HEK293 (cell line): Measurements from ENCODE around the gene SCYL3.

Experiments
- CTCF ChIA-PET: fragments of 350-600 bp; formaldehyde crosslinking; extraction: SDS; loops from one replicate; lab custom pipeline; 2021; ENCODE audit warnings: antibody characterized with exemption; lab: Yijun Ruan, JAX
- POLR2A ChIA-PET: fragments of 300-600 bp; formaldehyde crosslinking; extraction: SDS; loops from one replicate; lab custom pipeline; 2020; ENCODE audit warnings: antibody characterized with exemption, inconsistent platforms; lab: Yijun Ruan, JAX
- H3K27ac ChIP-seq: fragments of 200-500 bp; sonication (Bioruptor generic); 2 replicates; pipeline ENCODE4 v1.5.1; 2014; ENCODE audit warnings: low read depth, low read length, control low read depth, inconsistent platforms; ENCODE audit errors: extremely low read depth
- H3K36me3 ChIP-seq, 2 experiments: fragments of 200-500 bp in 1 of 2; sonication (Bioruptor generic) in 1 of 2; 1 replicate in 1 of 2; 2 replicates in 1 of 2; pipeline ENCODE4 v1.5.1; 2014 to 2017; ENCODE audit warnings: inconsistent platforms in 2 of 2, low read length in 2 of 2; ENCODE audit not compliant: control insufficient read depth in 2 of 2, insufficient read depth in 1 of 2
- H3K4me1 ChIP-seq: fragments of 200-500 bp; sonication (Bioruptor generic); 2 replicates; pipeline ENCODE4 v1.5.1; 2014; ENCODE audit warnings: mild to moderate bottlenecking, low read length, inconsistent platforms; ENCODE audit not compliant: control insufficient read depth, insufficient read depth
- H3K4me3 ChIP-seq: 2 replicates; pipeline ENCODE4 v1.5.1; 2011; ENCODE audit warnings: low read depth, mild to moderate bottlenecking, control low read depth, low read length, moderate library complexity
- H3K9me3 ChIP-seq: fragments of 200-500 bp; sonication (Bioruptor generic); 2 replicates; pipeline ENCODE4 v1.5.1; 2014; ENCODE audit warnings: low read depth, low read length, inconsistent platforms; ENCODE audit not compliant: control insufficient read depth, insufficient read depth
- FEZF1 ChIP-seq: fragments of 450-650 bp; formaldehyde crosslinking; IDR thresholded peaks from 2 replicates; pipeline ENCODE4 v1.5.1; 2016; ENCODE audit warnings: missing biosample characterization, missing genetic modification characterization
- KLF10 ChIP-seq: fragments of 450-650 bp; IDR thresholded peaks from 2 replicates; pipeline ENCODE4 v1.5.1; 2018; ENCODE audit warnings: missing biosample characterization, mild to moderate bottlenecking, missing genetic modification characterization
- KLF16 ChIP-seq: fragments of 450-650 bp; formaldehyde crosslinking; IDR thresholded peaks from 2 replicates; pipeline ENCODE4 v1.5.1; 2017; ENCODE audit warnings: missing biosample characterization, missing genetic modification characterization
- KLF8 ChIP-seq: fragments of 450-650 bp; formaldehyde crosslinking; IDR thresholded peaks from 2 replicates; pipeline ENCODE4 v1.5.1; 2016; ENCODE audit warnings: missing biosample characterization, missing genetic modification characterization
- SP3 ChIP-seq: fragments of 450-650 bp; formaldehyde crosslinking; IDR thresholded peaks from 2 replicates; pipeline ENCODE4 v1.5.1; 2016; ENCODE audit warnings: missing biosample characterization, missing genetic modification characterization
- WT1 ChIP-seq: fragments of 450-650 bp; formaldehyde crosslinking; IDR thresholded peaks from 2 replicates; pipeline ENCODE4 v1.5.1; 2016; ENCODE audit warnings: missing biosample characterization, missing genetic modification characterization
- YY2 ChIP-seq: fragments of 450-650 bp; formaldehyde crosslinking; IDR thresholded peaks from 2 replicates; pipeline ENCODE4 v1.5.1; 2016; ENCODE audit warnings: missing biosample characterization, missing genetic modification characterization
- ZBTB21 ChIP-seq: fragments of 450-650 bp; formaldehyde crosslinking; IDR thresholded peaks from 2 replicates; pipeline ENCODE4 v1.5.1; 2017; ENCODE audit warnings: missing biosample characterization, missing genetic modification characterization
- ZEB2 ChIP-seq: fragments of 450-650 bp; formaldehyde crosslinking; IDR thresholded peaks from 2 replicates; pipeline ENCODE4 v1.5.1; 2016; ENCODE audit warnings: missing biosample characterization, missing genetic modification characterization
- ZIC2 ChIP-seq: fragments of 450-650 bp; formaldehyde crosslinking; IDR thresholded peaks from 2 replicates; pipeline ENCODE4 v1.5.1; 2016; ENCODE audit warnings: missing biosample characterization, missing genetic modification characterization
- ZNF114 ChIP-seq: fragments of 450-650 bp; formaldehyde crosslinking; IDR thresholded peaks from 2 replicates; pipeline ENCODE4 v1.5.0; 2017; ENCODE audit warnings: missing biosample characterization, missing genetic modification characterization
- ZNF184 ChIP-seq: fragments of 450-650 bp; IDR thresholded peaks from 2 replicates; pipeline ENCODE4 v1.5.1; 2018; ENCODE audit warnings: missing biosample characterization, mild to moderate bottlenecking, missing genetic modification characterization
- ZNF223 ChIP-seq: fragments of 450-650 bp; formaldehyde crosslinking; IDR thresholded peaks from 2 replicates; pipeline ENCODE4 v1.5.1; 2016; ENCODE audit warnings: missing biosample characterization, missing genetic modification characterization
- ZNF324 ChIP-seq: fragments of 450-650 bp; formaldehyde crosslinking; IDR thresholded peaks from 2 replicates; pipeline ENCODE4 v1.5.1; 2016; ENCODE audit warnings: missing biosample characterization, missing genetic modification characterization
- ZNF529 ChIP-seq: fragments of 450-650 bp; formaldehyde crosslinking; IDR thresholded peaks from 2 replicates; pipeline ENCODE4 v1.5.1; 2017; ENCODE audit warnings: missing genetic modification characterization, missing biosample characterization; ENCODE audit not compliant: insufficient replicate concordance
- ZNF558 ChIP-seq: fragments of 450-650 bp; formaldehyde crosslinking; IDR thresholded peaks from 2 replicates; pipeline ENCODE4 v1.5.1; 2016; ENCODE audit warnings: missing biosample characterization, missing genetic modification characterization
- ZNF621 ChIP-seq: fragments of 450-650 bp; formaldehyde crosslinking; IDR thresholded peaks from 2 replicates; pipeline ENCODE4 v1.5.1; 2017; ENCODE audit warnings: missing biosample characterization, missing genetic modification characterization
- ZNF747 ChIP-seq: fragments of 450-650 bp; formaldehyde crosslinking; IDR thresholded peaks from 2 replicates; pipeline ENCODE4 v1.5.1; 2016; ENCODE audit warnings: missing biosample characterization, missing genetic modification characterization
- ZNF76 ChIP-seq: fragments of 450-650 bp; formaldehyde crosslinking; IDR thresholded peaks from 2 replicates; pipeline ENCODE4; 2016; ENCODE audit warnings: low read depth, missing biosample characterization, missing genetic modification characterization, borderline replicate concordance
- ZNF768 ChIP-seq: fragments of 450-650 bp; formaldehyde crosslinking; IDR thresholded peaks from 2 replicates; pipeline ENCODE4 v1.5.1; 2018; ENCODE audit warnings: missing biosample characterization, mild to moderate bottlenecking, missing genetic modification characterization
- ZNF791 ChIP-seq: fragments of 450-650 bp; formaldehyde crosslinking; IDR thresholded peaks from 2 replicates; pipeline ENCODE4 v1.5.1; 2016; ENCODE audit warnings: missing biosample characterization, missing genetic modification characterization
- ZNF792 ChIP-seq: fragments of 450-650 bp; formaldehyde crosslinking; IDR thresholded peaks from 2 replicates; pipeline ENCODE4 v1.5.1; 2016; ENCODE audit warnings: missing biosample characterization, missing genetic modification characterization
- TF ChIP-seq, protein P1 (sequence below): fragments of 450-650 bp; formaldehyde crosslinking; optimal IDR thresholded peaks from 2 replicates; pipeline ENCODE3; 2016; ENCODE audit warnings: missing biosample characterization, mild to moderate bottlenecking, missing genetic modification characterization
- TF ChIP-seq, protein P2 (sequence below): fragments of 450-650 bp; formaldehyde crosslinking; IDR thresholded peaks from 2 replicates; pipeline ENCODE4 v1.5.1; 2017; ENCODE audit warnings: missing biosample characterization, missing genetic modification characterization
- TF ChIP-seq, protein P3 (sequence below): fragments of 450-650 bp; formaldehyde crosslinking; IDR thresholded peaks from 2 replicates; pipeline ENCODE4 v1.5.1; 2016; ENCODE audit warnings: missing biosample characterization, missing genetic modification characterization
- TF ChIP-seq, protein P4 (sequence below): fragments of 450-650 bp; formaldehyde crosslinking; IDR thresholded peaks from 2 replicates; pipeline ENCODE4 v1.5.1; 2016; ENCODE audit warnings: missing biosample characterization, missing genetic modification characterization

The SCYL3 gene

DNA sequence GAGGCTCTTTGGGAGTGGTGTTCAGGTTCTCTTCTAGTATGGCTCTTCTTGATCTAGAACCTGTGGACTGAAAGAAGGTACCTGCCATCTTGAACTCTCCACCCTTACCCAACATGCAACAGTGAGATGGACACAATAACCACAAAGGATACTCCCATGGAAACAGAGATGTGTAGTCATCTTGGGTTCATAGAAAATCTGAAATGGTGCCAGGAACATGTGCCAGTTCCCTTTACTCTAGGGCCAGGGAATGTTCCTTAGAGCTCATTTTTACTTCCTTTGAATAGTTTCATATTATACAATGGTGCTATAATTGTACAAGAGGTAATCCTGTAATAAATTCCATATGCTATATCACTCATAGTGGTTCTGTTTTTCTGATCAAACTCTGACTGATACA lies 13.2 kb upstream of the SCYL3 start:
- Histone ChIP-seq H3K4me3 (no peak overlapping the region), H3K4me1 (no peaks in the 10 kb centered on the region), H3K27ac (no peak overlapping the region), H3K9me3 (no peaks in the 10 kb centered on the region), H3K36me3 (no peaks in the 10 kb centered on the region)
- CTCF ChIA-PET = interaction anchor here (0.6 kb wide), 1 partner anchor 782 kb away, joined by 3 read pairs; no protein-coding TSS in a partner anchor
- POLR2A ChIA-PET = no interaction called here
- no peak for TF ChIP-seq KLF16
- TF ChIP-seq ZNF558 = no peak
- TF ChIP-seq ZNF747 (tag by site-specific recombination) = no peak
- no peak for TF ChIP-seq ZIC2 (tag by site-specific recombination)
- no peak for TF ChIP-seq ZNF114

DNA sequence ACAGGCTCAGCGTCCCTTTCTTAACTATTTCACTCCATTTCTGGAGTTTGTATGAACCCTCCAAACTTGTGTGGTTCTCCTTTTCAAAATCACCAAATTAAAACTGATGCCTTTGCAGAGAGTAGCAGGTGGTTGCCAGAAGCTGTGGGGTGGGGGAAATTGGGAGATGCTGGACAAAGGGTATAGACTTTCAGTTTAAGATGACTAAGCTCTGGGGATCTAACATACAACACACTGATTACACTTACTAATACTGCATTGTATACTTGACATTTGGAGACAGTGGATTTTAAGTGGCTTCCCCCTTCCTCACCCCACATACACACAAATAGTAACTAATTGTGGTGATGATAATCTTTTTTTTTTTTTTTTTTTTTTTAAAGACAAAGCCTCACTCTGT lies 11.1 kb upstream of the SCYL3 start:
- no peak overlapping the region for H3K27ac ChIP-seq
- POLR2A ChIA-PET = no interaction called here
- H3K36me3 ChIP-seq = no peaks in the 10 kb centered on the region
- H3K4me3 ChIP-seq = no peak overlapping the region
- CTCF ChIA-PET = interaction anchor here (0.6 kb wide), 1 partner anchor 10 kb away, joined by 5 read pairs; no protein-coding TSS in a partner anchor
- no peaks in the 10 kb centered on the region for H3K9me3 ChIP-seq
- no peak for TF ChIP-seq YY2
- no peak for TF ChIP-seq KLF10 (tag by site-specific recombination)
- TF ChIP-seq, protein P1, sequence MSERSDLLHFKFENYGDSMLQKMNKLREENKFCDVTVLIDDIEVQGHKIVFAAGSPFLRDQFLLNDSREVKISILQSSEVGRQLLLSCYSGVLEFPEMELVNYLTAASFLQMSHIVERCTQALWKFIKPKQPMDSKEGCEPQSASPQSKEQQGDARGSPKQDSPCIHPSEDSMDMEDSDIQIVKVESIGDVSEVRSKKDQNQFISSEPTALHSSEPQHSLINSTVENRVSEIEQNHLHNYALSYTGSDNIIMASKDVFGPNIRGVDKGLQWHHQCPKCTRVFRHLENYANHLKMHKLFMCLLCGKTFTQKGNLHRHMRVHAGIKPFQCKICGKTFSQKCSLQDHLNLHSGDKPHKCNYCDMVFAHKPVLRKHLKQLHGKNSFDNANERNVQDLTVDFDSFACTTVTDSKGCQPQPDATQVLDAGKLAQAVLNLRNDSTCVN (tag by site-specific recombination) = no peak
- H3K4me1 ChIP-seq = no peaks in the 10 kb centered on the region

DNA sequence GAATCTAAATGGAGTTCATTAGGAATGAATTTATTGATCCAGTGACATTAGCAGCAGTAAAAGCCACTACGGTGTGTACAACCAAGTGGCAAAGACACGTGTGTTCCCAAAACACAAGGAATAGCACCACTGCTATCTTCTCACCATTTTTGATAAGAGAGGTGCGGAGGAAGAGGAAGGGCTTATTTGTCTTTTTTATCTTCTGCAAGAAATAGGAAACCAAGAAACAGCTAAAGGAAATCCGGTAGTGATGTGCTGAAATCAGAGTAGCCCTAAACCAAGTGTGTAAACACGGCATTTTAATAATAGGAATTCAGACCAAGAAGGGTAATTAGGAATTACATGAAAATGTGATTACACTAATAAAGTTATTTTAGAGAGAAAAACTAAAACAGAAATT lies 9.1 kb upstream of the SCYL3 start:
- H3K4me1 ChIP-seq = no peaks in the 10 kb centered on the region
- no peaks in the 10 kb centered on the region for H3K36me3 ChIP-seq
- ChIA-PET POLR2A (no interaction called here), CTCF (interaction anchor here (1.1 kb wide), 1 partner anchor 11 kb away, joined by 3 read pairs; no protein-coding TSS in a partner anchor)
- H3K4me3 ChIP-seq = no peak overlapping the region
- H3K9me3 ChIP-seq = no peaks in the 10 kb centered on the region
- TF ChIP-seq WT1 (tag by site-specific recombination) (no peak), FEZF1 (tag by site-specific recombination) (no peak), KLF8 (tag by site-specific recombination) (no peak), ZNF792 (tag by site-specific recombination) (no peak)
- TF ChIP-seq, protein P2, sequence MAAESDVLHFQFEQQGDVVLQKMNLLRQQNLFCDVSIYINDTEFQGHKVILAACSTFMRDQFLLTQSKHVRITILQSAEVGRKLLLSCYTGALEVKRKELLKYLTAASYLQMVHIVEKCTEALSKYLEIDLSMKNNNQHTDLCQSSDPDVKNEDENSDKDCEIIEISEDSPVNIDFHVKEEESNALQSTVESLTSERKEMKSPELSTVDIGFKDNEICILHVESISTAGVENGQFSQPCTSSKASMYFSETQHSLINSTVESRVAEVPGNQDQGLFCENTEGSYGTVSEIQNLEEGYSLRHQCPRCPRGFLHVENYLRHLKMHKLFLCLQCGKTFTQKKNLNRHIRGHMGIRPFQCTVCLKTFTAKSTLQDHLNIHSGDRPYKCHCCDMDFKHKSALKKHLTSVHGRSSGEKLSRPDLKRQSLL (tag by site-specific recombination) = no peak
- TF ChIP-seq, all 188 proteins: peak for 0
- H3K27ac ChIP-seq = no peak overlapping the region

DNA sequence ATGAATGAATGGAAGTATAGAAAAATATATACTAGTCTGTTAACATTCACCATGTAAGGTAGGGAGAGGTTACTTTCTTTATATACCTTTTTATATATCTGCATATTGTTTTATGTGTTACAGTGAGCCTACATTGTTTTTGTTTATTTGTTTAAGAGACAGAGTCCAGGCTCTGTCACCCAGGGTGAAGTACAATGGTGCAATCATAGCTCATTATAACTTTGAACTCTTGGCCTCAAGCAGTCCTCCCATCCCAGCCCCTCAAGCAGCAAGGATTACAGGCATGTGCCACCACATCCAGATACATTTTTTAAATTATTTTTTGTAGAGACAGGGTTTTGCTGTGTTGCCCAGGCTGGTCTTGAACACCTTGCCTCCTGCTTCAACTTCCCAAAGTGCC lies 7.4 kb upstream of the SCYL3 start:
- H3K4me1 ChIP-seq = no peaks in the 10 kb centered on the region
- no peak overlapping the region for H3K4me3 ChIP-seq
- ChIA-PET POLR2A (no interaction called here), CTCF (no interaction called here)
- H3K9me3 ChIP-seq = no peaks in the 10 kb centered on the region
- H3K36me3 ChIP-seq = no peaks in the 10 kb centered on the region
- no peak overlapping the region for H3K27ac ChIP-seq
- TF ChIP-seq ZNF76 (tag by site-specific recombination) (no peak), ZNF768 (tag by site-specific recombination) (no peak), ZBTB21 (no peak), ZNF791 (tag by site-specific recombination) (no peak), ZNF621 (no peak), YY2 (no peak), ZNF184 (tag by site-specific recombination) (no peak), ZNF324 (tag by site-specific recombination) (no peak), ZEB2 (tag by site-specific recombination) (no peak), ZNF223 (no peak), SP3 (tag by site-specific recombination) (no peak), ZNF529 (tag by site-specific recombination) (no peak)
- TF ChIP-seq, protein P3, sequence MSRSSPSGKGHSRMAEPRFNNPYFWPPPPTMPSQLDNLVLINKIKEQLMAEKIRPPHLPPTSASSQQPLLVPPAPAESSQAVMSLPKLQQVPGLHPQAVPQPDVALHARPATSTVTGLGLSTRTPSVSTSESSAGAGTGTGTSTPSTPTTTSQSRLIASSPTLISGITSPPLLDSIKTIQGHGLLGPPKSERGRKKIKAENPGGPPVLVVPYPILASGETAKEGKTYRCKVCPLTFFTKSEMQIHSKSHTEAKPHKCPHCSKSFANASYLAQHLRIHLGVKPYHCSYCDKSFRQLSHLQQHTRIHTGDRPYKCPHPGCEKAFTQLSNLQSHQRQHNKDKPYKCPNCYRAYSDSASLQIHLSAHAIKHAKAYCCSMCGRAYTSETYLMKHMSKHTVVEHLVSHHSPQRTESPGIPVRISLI = no peak
- TF ChIP-seq, protein P4, sequence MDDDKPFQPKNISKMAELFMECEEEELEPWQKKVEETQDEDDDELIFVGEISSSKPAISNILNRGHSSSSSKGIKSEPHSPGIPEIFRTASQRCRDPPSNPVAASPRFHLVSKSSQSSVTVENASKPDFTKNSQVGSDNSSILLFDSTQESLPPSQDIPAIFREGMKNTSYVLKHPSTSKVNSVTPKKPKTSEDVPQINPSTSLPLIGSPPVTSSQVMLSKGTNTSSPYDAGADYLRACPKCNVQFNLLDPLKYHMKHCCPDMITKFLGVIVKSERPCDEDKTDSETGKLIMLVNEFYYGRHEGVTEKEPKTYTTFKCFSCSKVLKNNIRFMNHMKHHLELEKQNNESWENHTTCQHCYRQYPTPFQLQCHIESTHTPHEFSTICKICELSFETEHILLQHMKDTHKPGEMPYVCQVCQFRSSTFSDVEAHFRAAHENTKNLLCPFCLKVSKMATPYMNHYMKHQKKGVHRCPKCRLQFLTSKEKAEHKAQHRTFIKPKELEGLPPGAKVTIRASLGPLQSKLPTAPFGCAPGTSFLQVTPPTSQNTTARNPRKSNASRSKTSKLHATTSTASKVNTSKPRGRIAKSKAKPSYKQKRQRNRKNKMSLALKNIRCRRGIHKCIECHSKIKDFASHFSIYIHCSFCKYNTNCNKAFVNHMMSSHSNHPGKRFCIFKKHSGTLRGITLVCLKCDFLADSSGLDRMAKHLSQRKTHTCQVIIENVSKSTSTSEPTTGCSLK (tag by site-specific recombination) = no peak
